Activated naive CD4-positive, alpha-beta T cell treated with anti-CD3 and anti-CD28 coated beads for 36 hours (primary cell): Measurements from ENCODE around the gene ADCY1. TPM values are rescaled to one million over a fixed set of nuclear protein-coding genes. Genes with fewer than 3 reads are reported as not detected.

Source experiments
- CTCF ChIA-PET: fragments of 350-600 bp; sonication (Branson Sonifier 250); formaldehyde crosslinking; loops from one replicate; lab custom pipeline; 2021; ENCODE audit warnings: antibody characterized with exemption; lab: Charles Lee
- DNase-seq: peaks from one replicate; pipeline ENCODE4 v3.0.0-alpha.2; 2020
- H3K27ac Mint-ChIP-seq: one replicate; pipeline ENCODE4 v1.8.0; 2021; ENCODE audit warnings: mild to moderate bottlenecking, mixed read lengths
- H3K27me3 Mint-ChIP-seq: one replicate; pipeline ENCODE4 v1.8.0; 2021; ENCODE audit warnings: low read depth, mixed read lengths
- H3K36me3 Mint-ChIP-seq: one replicate; pipeline ENCODE4 v1.8.0; 2021; ENCODE audit warnings: low read depth, mixed read lengths
- H3K4me1 Mint-ChIP-seq: one replicate; pipeline ENCODE4 v1.8.0; 2021; ENCODE audit warnings: low read depth, mixed read lengths
- H3K4me3 Mint-ChIP-seq: one replicate; pipeline ENCODE4 v1.8.0; 2021; ENCODE audit warnings: mild to moderate bottlenecking, moderate library complexity, mixed read lengths
- H3K9me3 Mint-ChIP-seq: one replicate; pipeline ENCODE4 v1.8.0; 2021; ENCODE audit warnings: mixed read lengths
- intact Hi-C: fragments of 100-400 bp; cut with micrococcal nuclease; formaldehyde crosslinking; loops from one replicate; pipeline ENCODE4 v1.15.1; 2023
- total RNA-seq, 2 experiments: library from RNA; stranded (reverse); gene quantifications; one replicate each; pipeline ENCODE4 v1.2.3, GENCODE V29; 2021

The ADCY1 gene
- total RNA-seq, 2 experiments from 2014 or later: 0.29 to 0.30 TPM

GRCh38 chr7:45703911-45704682, 129.9 kb downstream of the ADCY1 start:
- CTCF ChIA-PET: no interaction called here

GRCh38 chr7:45704683-45705016, 130.5 kb downstream of the ADCY1 start:
- CTCF ChIA-PET: no interaction called here
- no peak overlapping the region for H3K27ac Mint-ChIP-seq
- intact Hi-C loops: no loop called here
- H3K9me3 Mint-ChIP-seq: no peaks in the 10 kb centered on the region
- no peak for DNase-seq
- no peaks in the 10 kb centered on the region for H3K4me1 Mint-ChIP-seq
- peaks cover 5% of the 10 kb centered on the region for H3K27me3 Mint-ChIP-seq
- no peaks in the 10 kb centered on the region for H3K36me3 Mint-ChIP-seq
- H3K4me3 Mint-ChIP-seq: no peak overlapping the region

More at GRCh38 chr7:45703911-45704682, 129.9 kb downstream of the ADCY1 start:
- peaks cover 5% of the 10 kb centered on the region for H3K27me3 Mint-ChIP-seq
- H3K4me1 Mint-ChIP-seq: no peaks in the 10 kb centered on the region
- H3K4me3 Mint-ChIP-seq: no peak overlapping the region
- no peak overlapping the region for H3K27ac Mint-ChIP-seq
- intact Hi-C loops: no loop called here
- no peaks in the 10 kb centered on the region for H3K36me3 Mint-ChIP-seq
- no peaks in the 10 kb centered on the region for H3K9me3 Mint-ChIP-seq
- DNase-seq: no peak

GRCh38 chr7:45708046-45708950, 134.1 kb downstream of the ADCY1 start:
- no peaks in the 10 kb centered on the region for H3K9me3 Mint-ChIP-seq

GRCh38 chr7:45709168-45710042, 135.2 kb downstream of the ADCY1 start:
- DNase-seq: no peak
- Mint-ChIP-seq H3K4me3 (no peak overlapping the region), H3K4me1 (no peaks in the 10 kb centered on the region)

More at GRCh38 chr7:45708046-45708950, 134.1 kb downstream of the ADCY1 start:
- intact Hi-C loops: no loop called here
- no peaks in the 10 kb centered on the region for H3K4me1 Mint-ChIP-seq
- no peak overlapping the region for H3K27ac Mint-ChIP-seq
- no peak overlapping the region for H3K4me3 Mint-ChIP-seq
- no peaks in the 10 kb centered on the region for H3K36me3 Mint-ChIP-seq
- CTCF ChIA-PET: interaction anchor here (0.5 kb wide), 1 partner anchor 144 kb away, joined by 5 read pairs; no protein-coding TSS in a partner anchor
- DNase-seq: no peak
- H3K27me3 Mint-ChIP-seq: peaks cover 2% of the 10 kb centered on the region

GRCh38 chr7:45710271-45711160, 136.3 kb downstream of the ADCY1 start:
- no peaks in the 10 kb centered on the region for H3K36me3 Mint-ChIP-seq
- H3K4me3 Mint-ChIP-seq: no peak overlapping the region
- H3K4me1 Mint-ChIP-seq: no peaks in the 10 kb centered on the region
- intact Hi-C loops: no loop called here
- CTCF ChIA-PET: no interaction called here
- no peaks in the 10 kb centered on the region for H3K27me3 Mint-ChIP-seq
- no peak for DNase-seq
- H3K27ac Mint-ChIP-seq: no peak overlapping the region
- H3K9me3 Mint-ChIP-seq: no peaks in the 10 kb centered on the region

More at GRCh38 chr7:45709168-45710042, 135.2 kb downstream of the ADCY1 start:
- Mint-ChIP-seq H3K27ac (no peak overlapping the region), H3K9me3 (no peaks in the 10 kb centered on the region), H3K36me3 (no peaks in the 10 kb centered on the region), H3K27me3 (no peaks in the 10 kb centered on the region)
- CTCF ChIA-PET: interaction anchor here (0.5 kb wide), 1 partner anchor 143 kb away, joined by 5 read pairs; no protein-coding TSS in a partner anchor
- intact Hi-C loops: no loop called here

- Mint-ChIP-seq H3K36me3 (no peaks in the 10 kb centered on the region), H3K4me3 (no peak overlapping the region), H3K9me3 (no peaks in the 10 kb centered on the region), H3K27me3 (no peaks in the 10 kb centered on the region), H3K27ac (no peak overlapping the region), H3K4me1 (no peaks in the 10 kb centered on the region)
- intact Hi-C loops: no loop called here
- CTCF ChIA-PET: no interaction called here
- DNase-seq: no peak
Measured at GRCh38 chr7:45711161-45711490, 137.0 kb downstream of the ADCY1 start.

- no peak overlapping the region for H3K4me3 Mint-ChIP-seq
- CTCF ChIA-PET: no interaction called here
- DNase-seq: no peak
- no peaks in the 10 kb centered on the region for H3K4me1 Mint-ChIP-seq
- H3K27me3 Mint-ChIP-seq: no peaks in the 10 kb centered on the region
- no peaks in the 10 kb centered on the region for H3K36me3 Mint-ChIP-seq
- no peak overlapping the region for H3K27ac Mint-ChIP-seq
- H3K9me3 Mint-ChIP-seq: no peaks in the 10 kb centered on the region
- intact Hi-C loops: no loop called here
Measured at GRCh38 chr7:45712057-45712689, 138.0 kb downstream of the ADCY1 start.

GRCh38 chr7:45712872-45713668, 138.9 kb downstream of the ADCY1 start:
- Mint-ChIP-seq H3K9me3 (no peaks in the 10 kb centered on the region), H3K4me1 (no peaks in the 10 kb centered on the region), H3K27me3 (no peaks in the 10 kb centered on the region), H3K27ac (no peak overlapping the region), H3K4me3 (no peak overlapping the region), H3K36me3 (no peaks in the 10 kb centered on the region)
- CTCF ChIA-PET: interaction anchor here (0.6 kb wide), 1 partner anchor 37 kb away, joined by 3 read pairs; no protein-coding TSS in a partner anchor
- no peak for DNase-seq
- intact Hi-C loops: no loop called here

GRCh38 chr7:45713669-45714520, 139.7 kb downstream of the ADCY1 start:
- Mint-ChIP-seq H3K27me3 (no peaks in the 10 kb centered on the region), H3K27ac (no peak overlapping the region), H3K4me3 (no peak overlapping the region), H3K9me3 (no peaks in the 10 kb centered on the region), H3K4me1 (no peaks in the 10 kb centered on the region), H3K36me3 (no peaks in the 10 kb centered on the region)
- intact Hi-C loops: no loop called here
- CTCF ChIA-PET: no interaction called here
- DNase-seq: no peak

- no peak overlapping the region for H3K27ac Mint-ChIP-seq
- no peak for DNase-seq
- no peaks in the 10 kb centered on the region for H3K36me3 Mint-ChIP-seq
- intact Hi-C loops: no loop called here
- no peak overlapping the region for H3K4me3 Mint-ChIP-seq
- no peaks in the 10 kb centered on the region for H3K27me3 Mint-ChIP-seq
- CTCF ChIA-PET: no interaction called here
- H3K9me3 Mint-ChIP-seq: no peaks in the 10 kb centered on the region
- no peaks in the 10 kb centered on the region for H3K4me1 Mint-ChIP-seq
Measured at GRCh38 chr7:45714521-45714820, 140.3 kb downstream of the ADCY1 start.
